Activated gamma-delta T cell treated with Interleukin-2 at 50 U/mL for 16 hours (primary cell): ENCODE measurements around the gene TMEM198.

ENCODE experiments used
- DNase-seq: peaks from one replicate; pipeline ENCODE4 v3.0.0-alpha.2; 2020

The TMEM198 gene

DNA sequence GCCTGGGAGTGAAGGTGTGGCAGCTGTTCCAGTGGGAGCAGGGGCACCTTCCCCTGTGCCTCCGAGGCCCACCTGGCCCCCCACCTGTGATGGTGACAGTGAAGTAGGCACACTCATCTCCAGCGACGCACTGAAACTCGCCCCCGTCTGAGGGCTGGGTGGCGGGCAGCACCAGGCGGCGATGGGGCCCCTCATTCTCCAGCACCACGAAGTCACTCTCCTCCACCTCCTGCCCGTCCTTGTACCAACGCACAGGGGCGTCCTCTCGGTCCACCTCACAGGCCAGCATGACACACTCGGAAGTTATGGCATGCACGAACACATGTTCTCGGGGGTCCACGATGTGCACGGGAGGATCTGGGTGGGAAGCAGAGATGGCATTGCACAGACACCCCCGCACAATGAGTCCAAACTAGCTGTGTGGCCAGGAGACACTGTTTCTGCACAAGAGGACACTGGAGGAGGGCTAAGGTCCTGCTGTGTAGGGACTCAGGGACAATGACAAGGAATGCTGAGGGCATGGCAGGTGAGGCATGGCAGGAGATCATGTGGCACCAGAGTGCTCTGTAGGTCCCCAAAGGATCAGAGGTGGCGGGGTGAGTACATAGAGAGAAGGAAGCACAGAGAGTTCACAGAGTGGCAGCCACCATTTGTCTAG, 19.6 kb downstream of the TMEM198 start:
- DNase-seq: no peak

DNA sequence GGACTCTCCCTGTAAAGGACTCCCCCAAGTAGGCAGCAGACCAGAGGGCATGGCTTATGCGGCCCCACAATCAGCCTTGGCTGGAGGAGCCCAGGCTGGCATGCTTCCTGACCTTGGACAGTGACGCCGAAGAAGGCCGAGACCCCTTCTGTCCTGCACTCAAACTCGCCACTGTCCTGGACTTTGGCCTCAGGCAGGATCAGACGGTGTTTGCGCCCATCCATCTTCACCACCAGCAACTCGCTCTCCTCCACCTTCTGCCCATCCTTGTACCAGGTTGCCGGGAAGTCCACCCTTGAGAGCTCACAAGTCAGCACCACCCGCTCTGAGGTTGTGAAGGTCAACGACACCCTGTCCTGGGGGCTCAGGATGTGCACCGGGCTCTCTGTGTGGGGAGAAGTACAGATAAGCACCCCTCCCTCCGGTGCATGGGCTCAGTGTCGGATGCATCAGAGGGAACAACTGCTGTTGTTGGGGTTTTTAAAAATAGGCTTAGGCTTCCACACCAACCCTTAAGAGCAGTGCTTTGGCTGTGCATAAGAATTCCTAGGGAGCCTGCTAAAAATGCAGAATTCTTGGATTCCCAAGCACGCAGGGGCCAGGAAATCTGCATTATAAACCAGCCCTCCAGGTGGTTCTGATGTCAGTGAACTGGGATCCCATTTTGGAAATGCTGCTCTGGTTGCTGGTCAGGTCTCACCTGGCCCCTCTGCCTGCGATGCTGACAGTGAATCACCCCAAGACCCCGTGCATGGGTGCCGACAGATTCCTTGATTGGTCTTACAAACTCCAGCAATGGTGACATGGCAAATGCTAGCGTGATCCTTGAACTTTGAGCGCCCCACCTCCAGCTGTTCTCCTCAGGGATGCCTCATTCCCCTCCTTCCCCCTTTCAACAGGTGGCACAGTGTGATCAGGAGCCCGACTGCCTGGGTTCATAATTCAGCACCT, 21.6 kb downstream of the TMEM198 start:
- DNase-seq: no peak

- no peak for DNase-seq
These were observed 22.8 kb downstream of the TMEM198 start for GRCh38 chr2:219566640-219567039.

GRCh38 chr2:219567131-219567530, 23.3 kb downstream of the TMEM198 start:
- DNase-seq: no peak

GRCh38 chr2:219567791-219568361, 24.0 kb downstream of the TMEM198 start:
- DNase-seq: no peak

- DNase-seq: no peak
These were observed 25.2 kb downstream of the TMEM198 start for GRCh38 chr2:219569041-219569440.

DNA sequence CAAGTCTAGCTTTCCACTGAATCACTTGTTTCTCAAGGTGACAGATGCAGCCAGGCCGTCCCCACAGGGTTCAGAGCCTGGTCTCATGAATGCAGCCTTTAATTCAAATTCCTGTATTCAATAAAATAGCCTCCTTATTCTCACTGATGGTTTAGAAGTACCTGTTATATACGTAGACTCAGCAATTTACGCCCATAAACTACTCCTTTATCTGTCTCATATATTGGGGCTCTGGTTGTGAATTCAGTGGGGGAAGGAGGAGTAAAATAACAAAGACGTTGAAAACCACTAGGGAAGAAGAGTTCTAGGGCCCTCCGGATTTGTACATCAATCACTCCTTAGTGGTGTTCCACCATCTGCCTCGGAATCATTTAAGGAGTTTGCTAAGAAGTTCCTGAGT, 25.8 kb downstream of the TMEM198 start:
- no peak for DNase-seq

DNA sequence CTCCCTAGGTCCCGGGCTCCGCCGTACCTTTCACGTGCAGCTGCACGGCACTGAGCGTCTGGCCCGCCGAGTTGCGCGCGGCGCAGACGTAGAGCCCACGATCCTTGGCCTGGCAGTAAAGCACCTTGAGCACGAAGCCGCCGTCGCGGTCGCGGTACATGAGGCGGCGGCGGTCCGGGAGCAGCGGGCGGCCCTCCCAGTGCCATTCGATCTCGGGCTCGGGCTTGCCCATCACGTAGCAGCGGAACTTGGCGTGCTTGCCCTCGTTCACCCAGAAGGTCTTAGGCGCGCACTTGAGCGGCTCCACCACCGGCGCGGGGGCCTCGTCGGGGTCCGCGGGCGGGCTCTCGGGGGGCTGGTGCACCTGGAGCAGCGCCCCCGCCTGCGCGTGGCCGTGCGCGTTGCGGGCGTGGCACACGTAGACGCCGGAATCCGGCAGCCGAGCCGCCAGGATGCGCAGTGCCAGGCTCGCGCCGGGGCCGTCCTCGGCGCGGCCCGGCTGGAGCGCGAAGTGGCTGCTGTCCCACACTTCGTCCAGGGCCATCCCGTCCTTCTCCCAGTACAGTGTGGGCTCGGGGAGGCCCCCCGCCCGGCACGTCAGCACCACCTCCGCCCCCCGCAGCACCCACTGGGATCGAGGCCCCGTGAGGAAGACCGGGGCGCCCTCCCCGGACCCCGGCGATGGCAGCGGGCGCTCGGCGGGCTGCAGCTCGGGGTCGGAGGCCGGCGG, 26.5 kb downstream of the TMEM198 start:
- no peak for DNase-seq

- no peak for DNase-seq
These were observed 27.1 kb downstream of the TMEM198 start for GRCh38 chr2:219570924-219571310.

- DNase-seq: no peak
These were observed 27.7 kb downstream of the TMEM198 start, which contains the start of gene OBSL1 for GRCh38 chr2:219571311-219572236. TSS of gene OBSL1 (minus strand) at chr2:219571539. CDS start at chr2:219571232, 307 bp downstream.

DNA sequence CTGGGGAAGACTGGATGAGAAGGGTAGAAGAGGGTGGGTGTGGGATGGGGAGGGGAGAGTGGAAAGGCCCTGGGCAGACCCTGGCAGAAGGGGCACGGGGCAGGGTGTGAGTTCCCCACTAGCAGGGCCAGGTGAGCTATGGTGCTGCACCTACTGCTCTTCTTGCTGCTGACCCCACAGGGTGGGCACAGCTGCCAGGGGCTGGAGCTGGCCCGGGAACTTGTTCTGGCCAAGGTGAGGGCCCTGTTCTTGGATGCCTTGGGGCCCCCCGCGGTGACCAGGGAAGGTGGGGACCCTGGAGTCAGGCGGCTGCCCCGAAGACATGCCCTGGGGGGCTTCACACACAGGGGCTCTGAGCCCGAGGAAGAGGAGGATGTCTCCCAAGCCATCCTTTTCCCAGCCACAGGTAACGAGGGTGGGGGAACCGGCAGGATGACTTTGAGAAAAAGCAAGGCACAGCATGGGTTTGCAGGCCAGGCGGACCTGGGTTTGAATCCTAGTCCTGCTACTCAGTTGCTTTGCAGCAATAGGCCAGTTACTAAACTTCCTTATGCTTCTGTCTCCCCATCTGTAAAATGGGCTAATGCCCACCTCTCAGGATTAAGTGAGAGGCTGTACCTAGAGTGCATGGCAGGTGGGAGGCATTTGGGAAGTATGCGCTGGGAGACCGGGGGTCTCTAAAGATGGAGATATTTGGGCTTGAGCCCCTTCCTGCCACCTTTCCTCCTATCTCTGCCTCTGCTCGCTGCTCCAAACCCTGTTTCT, 28.6 kb downstream of the TMEM198 start, which contains the start of gene INHA:
Gene INHA (plus strand): TSS at position 74 of the 765 bp plus-strand sequence. CDS start 65 bp downstream, at position 139.
- DNase-seq: no peak

GRCh38 chr2:219573166-219573565, 29.3 kb downstream of the TMEM198 start:
- DNase-seq: no peak

DNA sequence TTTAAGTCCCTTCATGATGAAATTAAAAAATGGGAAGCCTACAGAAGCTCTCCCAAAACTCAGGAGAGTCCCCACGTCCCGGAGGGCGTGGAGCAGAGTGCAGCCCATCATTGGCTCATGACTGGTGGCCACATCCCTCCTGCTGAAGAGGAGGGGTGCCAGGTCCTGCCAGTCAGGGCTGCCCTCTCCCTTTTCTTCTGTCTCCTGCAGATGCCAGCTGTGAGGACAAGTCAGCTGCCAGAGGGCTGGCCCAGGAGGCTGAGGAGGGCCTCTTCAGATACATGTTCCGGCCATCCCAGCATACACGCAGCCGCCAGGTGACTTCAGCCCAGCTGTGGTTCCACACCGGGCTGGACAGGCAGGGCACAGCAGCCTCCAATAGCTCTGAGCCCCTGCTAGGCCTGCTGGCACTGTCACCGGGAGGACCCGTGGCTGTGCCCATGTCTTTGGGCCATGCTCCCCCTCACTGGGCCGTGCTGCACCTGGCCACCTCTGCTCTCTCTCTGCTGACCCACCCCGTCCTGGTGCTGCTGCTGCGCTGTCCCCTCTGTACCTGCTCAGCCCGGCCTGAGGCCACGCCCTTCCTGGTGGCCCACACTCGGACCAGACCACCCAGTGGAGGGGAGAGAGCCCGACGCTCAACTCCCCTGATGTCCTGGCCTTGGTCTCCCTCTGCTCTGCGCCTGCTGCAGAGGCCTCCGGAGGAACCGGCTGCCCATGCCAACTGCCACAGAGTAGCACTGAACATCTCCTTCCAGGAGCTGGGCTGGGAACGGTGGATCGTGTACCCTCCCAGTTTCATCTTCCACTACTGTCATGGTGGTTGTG, 30.9 kb downstream of the TMEM198 start:
- DNase-seq: no peak

DNA sequence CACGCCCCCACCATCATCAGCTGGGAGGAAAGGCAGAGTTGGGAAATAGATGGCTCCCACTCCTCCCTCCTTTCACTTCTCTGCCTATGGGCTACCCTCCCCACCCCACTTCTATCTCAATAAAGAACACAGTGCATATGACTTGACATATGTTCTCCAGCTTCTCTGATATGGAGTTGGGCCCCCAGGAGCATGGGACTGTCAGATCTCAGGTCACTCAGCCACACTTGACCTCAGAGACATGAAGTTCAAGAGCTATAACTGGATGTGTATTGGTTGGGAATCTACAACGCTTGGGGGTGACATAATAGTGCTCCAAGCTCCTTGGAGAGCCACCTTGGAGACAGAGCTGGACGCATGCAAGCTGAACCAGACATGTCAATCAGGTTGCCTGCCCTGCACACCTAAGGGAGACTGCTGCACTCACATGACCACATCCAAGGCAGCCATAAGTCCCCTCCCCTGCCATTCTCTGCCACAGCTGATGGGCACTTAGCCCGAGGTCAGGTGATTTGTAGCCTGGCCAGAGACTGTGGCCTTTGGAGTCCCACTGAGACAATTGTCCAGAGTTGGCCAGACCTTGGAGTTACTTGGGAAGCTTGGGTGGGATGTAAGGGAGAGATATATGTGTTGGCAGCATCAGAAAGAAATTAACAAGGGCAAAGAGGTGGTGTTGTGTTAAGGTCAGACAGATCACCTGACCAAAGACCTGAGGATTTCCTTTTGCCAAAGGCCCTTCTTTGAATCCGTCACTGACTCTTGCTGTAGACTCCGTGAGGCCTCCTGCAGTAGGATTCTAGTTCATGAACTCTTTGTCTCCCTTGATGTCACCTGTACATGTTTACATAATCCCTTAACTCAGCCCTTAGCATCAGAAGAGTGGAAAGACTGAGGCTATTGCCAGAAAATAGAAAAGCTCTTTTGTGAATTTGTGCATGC, 32.0 kb downstream of the TMEM198 start:
- no peak for DNase-seq

DNA sequence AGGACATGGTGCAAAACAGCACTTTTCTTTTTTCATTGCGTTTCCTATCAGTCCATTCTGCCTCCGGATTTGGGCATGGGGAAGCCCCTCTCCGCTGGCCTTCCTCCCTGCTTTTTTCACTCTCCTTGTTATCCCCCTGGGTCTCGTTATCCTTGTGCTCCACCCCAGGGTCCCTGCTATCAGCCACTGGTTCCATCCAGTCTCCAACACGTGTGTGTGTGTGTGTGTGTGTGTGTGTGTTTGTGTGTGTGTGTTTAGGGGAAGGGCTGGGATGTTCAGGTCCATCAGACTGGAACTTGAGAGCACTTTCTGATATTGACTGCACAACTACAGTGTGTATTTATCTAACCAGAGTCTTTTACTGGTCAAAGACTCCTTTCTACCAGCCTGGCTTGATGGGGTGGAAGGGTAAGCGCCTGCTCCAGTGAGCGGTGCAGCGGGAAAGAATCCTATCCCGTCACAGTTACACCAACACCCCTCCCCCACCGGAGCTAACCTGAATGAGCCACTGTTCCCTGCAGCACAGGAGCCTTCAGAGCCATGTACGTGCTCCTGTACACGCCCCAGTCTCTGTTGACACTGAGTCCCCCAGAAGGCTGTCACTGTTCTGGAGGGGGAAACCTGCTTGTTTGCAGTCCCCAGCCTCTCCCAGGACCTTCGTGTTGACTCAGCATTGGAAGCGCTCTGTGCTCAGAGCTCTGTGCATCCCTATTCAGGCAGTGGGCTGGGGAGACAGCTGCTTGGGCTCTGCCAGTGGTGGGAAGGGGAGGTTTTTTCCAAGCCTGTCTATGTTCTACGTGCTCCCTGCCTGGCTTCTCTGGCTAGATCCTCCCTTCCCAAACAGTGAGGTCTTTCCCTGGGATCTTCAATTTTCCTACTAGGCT, 32.9 kb downstream of the TMEM198 start:
- no peak for DNase-seq

GRCh38 chr2:219578811-219579613, 35.2 kb downstream of the TMEM198 start:
- no peak for DNase-seq

- DNase-seq: no peak
These were observed 37.5 kb downstream of the TMEM198 start for GRCh38 chr2:219581346-219581745.
